Measurements from ENCODE around the gene PAPSS1.

DNA sequence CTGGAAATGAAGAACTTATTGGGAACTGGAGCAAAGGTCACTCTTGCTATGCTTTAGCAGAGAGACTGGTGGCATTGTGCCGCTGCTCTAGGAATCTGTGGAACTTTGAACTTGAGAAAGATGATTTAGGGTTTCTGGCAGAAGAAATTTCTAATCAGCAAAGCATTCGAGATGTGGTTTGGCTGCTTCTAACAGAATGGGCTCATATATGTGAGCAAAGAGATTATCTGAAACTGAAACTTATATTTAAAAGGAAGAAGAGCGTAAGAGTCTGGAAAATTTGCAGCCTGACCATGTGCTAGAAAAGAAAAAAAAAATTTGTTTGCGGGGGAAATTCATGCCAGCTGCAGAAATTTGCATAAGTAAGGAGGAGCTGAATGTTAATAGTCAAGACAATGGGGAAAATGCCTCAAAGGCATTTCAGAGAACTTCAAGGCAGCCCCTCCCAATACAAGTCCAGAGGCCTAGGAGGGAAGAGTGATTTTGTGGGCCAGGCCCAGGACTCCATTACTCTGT lies 35.9 kb upstream of the PAPSS1 start:
- TF ChIP-seq, protein P1, sequence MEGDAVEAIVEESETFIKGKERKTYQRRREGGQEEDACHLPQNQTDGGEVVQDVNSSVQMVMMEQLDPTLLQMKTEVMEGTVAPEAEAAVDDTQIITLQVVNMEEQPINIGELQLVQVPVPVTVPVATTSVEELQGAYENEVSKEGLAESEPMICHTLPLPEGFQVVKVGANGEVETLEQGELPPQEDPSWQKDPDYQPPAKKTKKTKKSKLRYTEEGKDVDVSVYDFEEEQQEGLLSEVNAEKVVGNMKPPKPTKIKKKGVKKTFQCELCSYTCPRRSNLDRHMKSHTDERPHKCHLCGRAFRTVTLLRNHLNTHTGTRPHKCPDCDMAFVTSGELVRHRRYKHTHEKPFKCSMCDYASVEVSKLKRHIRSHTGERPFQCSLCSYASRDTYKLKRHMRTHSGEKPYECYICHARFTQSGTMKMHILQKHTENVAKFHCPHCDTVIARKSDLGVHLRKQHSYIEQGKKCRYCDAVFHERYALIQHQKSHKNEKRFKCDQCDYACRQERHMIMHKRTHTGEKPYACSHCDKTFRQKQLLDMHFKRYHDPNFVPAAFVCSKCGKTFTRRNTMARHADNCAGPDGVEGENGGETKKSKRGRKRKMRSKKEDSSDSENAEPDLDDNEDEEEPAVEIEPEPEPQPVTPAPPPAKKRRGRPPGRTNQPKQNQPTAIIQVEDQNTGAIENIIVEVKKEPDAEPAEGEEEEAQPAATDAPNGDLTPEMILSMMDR (IDR thresholded peaks at IDR 0.05), result no peak
- no peak for TF ChIP-seq POLR2A (IDR thresholded peaks at IDR 0.05)

Measured in tibial nerve (tissue), 3 donors.